HCT116 (cell line): Measurements from ENCODE around the gene GNAO1. TPM values are rescaled to one million over a fixed set of nuclear protein-coding genes. Genes with fewer than 3 reads are reported as not detected.

Experiments used
- ATAC-seq: fragments of 200-7000 bp; cut with Tn5 transposase; 2 replicates; pipeline ENCODE4 v1.9.1; 2020; ENCODE audit warnings: mild to moderate bottlenecking, moderate library complexity
- BruUV-seq: library from RNA; stranded (reverse); fragments of 400-500 nt; replicated peaks from 2 replicates; lab custom pipeline; 2021; lab: Mats Ljungman, UMichigan
- CTCF ChIA-PET: fragments of 300-600 bp; sonication (Branson Sonifier 250); formaldehyde crosslinking; loops from one replicate; lab custom pipeline; 2021; ENCODE audit warnings: antibody characterized with exemption; lab: Charles Lee
- POLR2A ChIA-PET: fragments of 300-600, 350-600 bp; sonication (Branson Sonifier 250); formaldehyde crosslinking; loops from one replicate; lab custom pipeline; 2021; ENCODE audit warnings: antibody characterized with exemption; lab: Charles Lee
- RAD21 ChIA-PET, 2 experiments: fragments of 300-600 bp; sonication (Branson Sonifier 250); formaldehyde crosslinking; loops; one replicate each; lab custom pipeline; 2023; ENCODE audit warnings: low total read pairs in 2 of 2; ENCODE audit not compliant: uncharacterized antibody in 2 of 2, unreplicated experiment in 2 of 2, low non-redundant PET in 1 of 2; lab: Charles Lee
- DNase-seq: peaks from one replicate; pipeline ENCODE4 v3.0.0-alpha.2; 2010; ENCODE audit warnings: low read depth, low spot score
- H2AFZ ChIP-seq: fragments of 200-600 bp; shearing (Covaris generic), sonication (generic); 2 replicates; pipeline ENCODE4 v1.6.1; 2017; ENCODE audit warnings: low read depth, mixed run types, mixed read lengths, antibody characterized with exemption, low read length; ENCODE audit not compliant: poor library complexity, severe bottlenecking
- H3K27ac ChIP-seq: 2 replicates; pipeline ENCODE4 v1.5.1; 2012; ENCODE audit warnings: low read depth, low read length
- H3K27me3 ChIP-seq: fragments of 200-600 bp; sonication (generic); 2 replicates; pipeline ENCODE4 v1.6.1; 2016; ENCODE audit warnings: mixed run types, low read length, mixed read lengths; ENCODE audit not compliant: insufficient read depth
- H3K36me3 ChIP-seq, 2 experiments: fragments of 200-500 bp in 1 of 2; fragments of 200-600 bp in 1 of 2; sonication (Bioruptor generic) in 1 of 2; sonication (generic) in 1 of 2; 2 replicates each; pipeline versions ENCODE4 v1.5.1 to v1.6.1; 2014 to 2016; ENCODE audit warnings: low read length in 2 of 2, inconsistent platforms in 1 of 2, mixed read lengths in 1 of 2, mixed run types in 1 of 2; ENCODE audit not compliant: insufficient read depth in 2 of 2, control insufficient read depth in 1 of 2
- H3K4me1 ChIP-seq, 2 experiments: fragments of 200-600 bp in 1 of 2; sonication (generic) in 1 of 2; 2 replicates each; pipeline versions ENCODE4 v1.5.1 to v1.6.1; 2012 to 2017; ENCODE audit warnings: low read length in 2 of 2, inconsistent platforms in 1 of 2, mild to moderate bottlenecking in 1 of 2, mixed read lengths in 1 of 2, mixed run types in 1 of 2, moderate library complexity in 1 of 2; ENCODE audit not compliant: insufficient read depth in 2 of 2, control insufficient read depth in 1 of 2
- H3K4me2 ChIP-seq: fragments of 200-600 bp; sonication (generic); 2 replicates; pipeline ENCODE4 v1.6.1; 2017; ENCODE audit warnings: mixed run types, low read length, mixed read lengths
- H3K4me3 ChIP-seq, 2 experiments: fragments of 200-600 bp in 1 of 2; sonication (generic) in 1 of 2; replicated peaks in 1 of 2; 2 replicates each; pipeline ENCODE4 v1.5.1; 2011 to 2016; ENCODE audit warnings: low read length in 2 of 2, control low read depth in 1 of 2, low read depth in 1 of 2, mild to moderate bottlenecking in 1 of 2, mixed read lengths in 1 of 2, mixed run types in 1 of 2
- H3K79me2 ChIP-seq: fragments of 200-600 bp; sonication (generic); 2 replicates; pipeline ENCODE4 v1.6.1; 2017; ENCODE audit warnings: mild to moderate bottlenecking, mixed run types, low read length, moderate library complexity, mixed read lengths; ENCODE audit not compliant: insufficient read depth
- H3K9ac ChIP-seq: fragments of 200-600 bp; sonication (generic); 2 replicates; pipeline ENCODE4 v1.6.1; 2016; ENCODE audit warnings: low read length, mixed read lengths
- H3K9me2 ChIP-seq: fragments of 200-600 bp; sonication (generic), shearing (Covaris generic); 2 replicates; pipeline ENCODE4 v1.6.1; 2017; ENCODE audit warnings: mixed run types, mild to moderate bottlenecking, moderate library complexity; ENCODE audit not compliant: insufficient read depth
- H3K9me3 ChIP-seq, 2 experiments: fragments of 200-500 bp in 1 of 2; fragments of 200-600 bp in 1 of 2; sonication (Bioruptor generic) in 1 of 2; sonication (generic) in 1 of 2; 2 replicates each; pipeline ENCODE4 v1.6.1; 2014 to 2017; ENCODE audit warnings: low read length in 2 of 2, mixed read lengths in 2 of 2, inconsistent platforms in 1 of 2, low read depth in 1 of 2, mild to moderate bottlenecking in 1 of 2, mixed run types in 1 of 2, moderate library complexity in 1 of 2; ENCODE audit not compliant: control insufficient read depth in 1 of 2, insufficient read depth in 1 of 2
- H4K20me1 ChIP-seq: fragments of 200-600 bp; sonication (generic), shearing (Covaris generic); 2 replicates; pipeline ENCODE4 v1.6.1; 2017; ENCODE audit warnings: mixed run types, mild to moderate bottlenecking, moderate library complexity; ENCODE audit not compliant: insufficient read depth
- CEBPB ChIP-seq: IDR thresholded peaks from 2 replicates; pipeline ENCODE4 v1.6.1; 2012; ENCODE audit warnings: low read depth
- EGR1 ChIP-seq: IDR thresholded peaks from 2 replicates; pipeline ENCODE4 v1.6.1; 2012; ENCODE audit warnings: low read depth
- EZH2 ChIP-seq: fragments of 200-600 bp; sonication (generic); IDR thresholded peaks from 2 replicates; pipeline ENCODE4 v1.6.1; 2017; ENCODE audit warnings: antibody characterized with exemption, mixed run types
- EZH2phosphoT487 ChIP-seq: fragments of 200-600 bp; IDR thresholded peaks from 2 replicates; pipeline ENCODE4 v1.6.1; 2018; ENCODE audit warnings: antibody characterized with exemption, borderline replicate concordance
- FOSL1 ChIP-seq: IDR thresholded peaks from 2 replicates; pipeline ENCODE4 v1.6.1; 2012; ENCODE audit warnings: low read depth
- POLR2AphosphoS5 ChIP-seq: IDR thresholded peaks from 2 replicates; pipeline ENCODE4 v1.6.1; 2011; ENCODE audit warnings: mild to moderate bottlenecking, low read depth, low read length, moderate library complexity
- RAD21 ChIP-seq: IDR thresholded peaks from 2 replicates; pipeline ENCODE4 v1.6.1; 2012; ENCODE audit warnings: low read depth, mild to moderate bottlenecking
- SIN3A ChIP-seq: IDR thresholded peaks from 2 replicates; pipeline ENCODE4 v1.6.1; 2012; ENCODE audit warnings: low read depth
- SP1 ChIP-seq: IDR thresholded peaks from 2 replicates; pipeline ENCODE4 v1.6.1; 2012; ENCODE audit warnings: low read depth
- SRF ChIP-seq: IDR thresholded peaks from 2 replicates; pipeline ENCODE4 v1.6.1; 2012; ENCODE audit warnings: low read depth
- TCF7L2 ChIP-seq: IDR thresholded peaks from 2 replicates; pipeline ENCODE4 v1.7.0; 2011; ENCODE audit warnings: borderline replicate concordance, inconsistent platforms; ENCODE audit not compliant: insufficient read depth, insufficient read length; ENCODE audit errors: extremely low read depth
- intact Hi-C: fragments of 100-400 bp; cut with micrococcal nuclease; formaldehyde crosslinking; loops from 2 replicates; pipeline ENCODE4 v1.10.0; 2022
- total RNA-seq: library from RNA; stranded (reverse); gene quantifications from one replicate; pipeline ENCODE4 v1.2.1, GENCODE V29; 2021; ENCODE audit not compliant: unreplicated experiment
- TF ChIP-seq, protein P1 (sequence below): IDR thresholded peaks from 2 replicates; pipeline ENCODE4 v1.6.1; 2012
- TF ChIP-seq, protein P2 (sequence below): IDR thresholded peaks from 2 replicates; pipeline ENCODE4 v1.6.1; 2011; ENCODE audit warnings: mild to moderate bottlenecking, low read length, moderate library complexity; ENCODE audit not compliant: insufficient replicate concordance; ENCODE audit errors: extremely low read depth

The GNAO1 gene
- total RNA-seq, 1 experiment from 2014 or later: 0.12 TPM

DNA sequence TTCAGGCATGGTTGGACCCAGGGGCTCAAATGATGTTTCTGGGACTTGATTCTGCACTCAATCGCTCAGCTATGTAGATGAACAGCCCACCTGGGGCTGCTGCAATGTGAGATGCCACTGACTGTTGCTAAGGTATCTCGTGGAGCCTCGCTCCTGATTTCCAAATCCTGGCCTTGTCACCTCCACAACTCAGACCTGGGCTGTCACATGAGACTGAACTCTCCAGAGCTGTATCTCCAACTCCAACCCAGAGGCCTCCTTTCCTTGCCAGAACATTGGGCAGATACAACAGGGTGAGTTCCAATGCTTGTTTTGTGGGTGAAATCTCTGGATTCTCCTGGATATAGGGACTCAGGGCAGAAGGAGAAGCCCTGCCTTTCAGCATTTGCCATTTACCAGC is 79.5 kb downstream of the GNAO1 start:
- Histone ChIP-seq H3K79me2 (no peaks in the 10 kb centered on the region), H3K9me3 (no peaks in the 10 kb centered on the region), H3K27me3 (peaks cover 40% of the 10 kb centered on the region), H3K9ac (no peak overlapping the region), H3K9me2 (no peaks in the 10 kb centered on the region), H2AFZ (no peak overlapping the region), H3K4me3 (no peak overlapping the region), H3K4me2 (no peak overlapping the region), H4K20me1 (no peaks in the 10 kb centered on the region), H3K4me1 (no peaks in the 10 kb centered on the region), H3K36me3 (no peaks in the 10 kb centered on the region), H3K27ac (no peak overlapping the region)
- ChIA-PET RAD21 (no interaction called here), POLR2A (no interaction called here), CTCF (interaction anchor here (1.9 kb wide), 1 partner anchor 10 kb away, joined by 7 read pairs; no protein-coding TSS in a partner anchor)
- ATAC-seq: no peak
- TF ChIP-seq POLR2AphosphoS5 (no peak), CEBPB (no peak), SIN3A (no peak), EGR1 (no peak), FOSL1 (no peak), EZH2 (no peak), SP1 (no peak)
- TF ChIP-seq, protein P1, sequence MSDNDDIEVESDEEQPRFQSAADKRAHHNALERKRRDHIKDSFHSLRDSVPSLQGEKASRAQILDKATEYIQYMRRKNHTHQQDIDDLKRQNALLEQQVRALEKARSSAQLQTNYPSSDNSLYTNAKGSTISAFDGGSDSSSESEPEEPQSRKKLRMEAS: no peak
- no TSS peak for BruUV-seq
- intact Hi-C loops: no loop called here
- no peak for DNase-seq

DNA sequence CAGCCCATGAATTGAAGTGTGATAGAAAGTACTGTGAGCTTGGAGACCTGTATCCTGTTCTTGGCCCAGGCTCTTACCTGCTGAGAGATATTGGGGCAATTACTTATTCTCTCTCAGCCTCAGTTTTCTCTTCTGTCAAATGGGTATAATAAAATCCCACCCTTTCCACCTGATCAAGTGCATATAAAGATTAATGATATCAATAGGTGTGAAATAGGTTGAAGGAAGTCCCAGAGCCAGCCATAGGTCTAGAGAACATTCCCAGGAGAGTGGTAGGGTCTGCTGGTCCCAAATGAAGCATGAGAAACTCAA is 81.2 kb downstream of the GNAO1 start:
- TF ChIP-seq SP1 (no peak), TCF7L2 (no peak), SRF (no peak), RAD21 (no peak), EZH2phosphoT487 (no peak)
- TF ChIP-seq, protein P2, sequence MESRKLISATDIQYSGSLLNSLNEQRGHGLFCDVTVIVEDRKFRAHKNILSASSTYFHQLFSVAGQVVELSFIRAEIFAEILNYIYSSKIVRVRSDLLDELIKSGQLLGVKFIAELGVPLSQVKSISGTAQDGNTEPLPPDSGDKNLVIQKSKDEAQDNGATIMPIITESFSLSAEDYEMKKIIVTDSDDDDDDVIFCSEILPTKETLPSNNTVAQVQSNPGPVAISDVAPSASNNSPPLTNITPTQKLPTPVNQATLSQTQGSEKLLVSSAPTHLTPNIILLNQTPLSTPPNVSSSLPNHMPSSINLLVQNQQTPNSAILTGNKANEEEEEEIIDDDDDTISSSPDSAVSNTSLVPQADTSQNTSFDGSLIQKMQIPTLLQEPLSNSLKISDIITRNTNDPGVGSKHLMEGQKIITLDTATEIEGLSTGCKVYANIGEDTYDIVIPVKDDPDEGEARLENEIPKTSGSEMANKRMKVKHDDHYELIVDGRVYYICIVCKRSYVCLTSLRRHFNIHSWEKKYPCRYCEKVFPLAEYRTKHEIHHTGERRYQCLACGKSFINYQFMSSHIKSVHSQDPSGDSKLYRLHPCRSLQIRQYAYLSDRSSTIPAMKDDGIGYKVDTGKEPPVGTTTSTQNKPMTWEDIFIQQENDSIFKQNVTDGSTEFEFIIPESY: no peak
- TF ChIP-seq, protein P1: no peak
- Histone ChIP-seq H2AFZ (no peak overlapping the region), H3K9ac (no peak overlapping the region), H3K4me3 (no peak overlapping the region), H3K27me3 (peaks cover 51% of the 10 kb centered on the region), H3K9me3 (no peaks in the 10 kb centered on the region), H3K9me2 (no peaks in the 10 kb centered on the region), H3K27ac (no peak overlapping the region), H3K79me2 (no peaks in the 10 kb centered on the region), H3K4me1 (no peaks in the 10 kb centered on the region), H3K36me3 (no peaks in the 10 kb centered on the region), H4K20me1 (no peaks in the 10 kb centered on the region), H3K4me2 (no peak overlapping the region)
- intact Hi-C loops: no loop called here
- DNase-seq (no peak), ATAC-seq (no peak)
- ChIA-PET RAD21 (no interaction called here), CTCF (no interaction called here), POLR2A (no interaction called here)
- no TSS peak for BruUV-seq
